Liver (tissue), 3 donors: ENCODE measurements around the gene FILIP1.

ENCODE experiments used
- CTCF ChIP-seq: fragments of 150-350 bp; IDR thresholded peaks from 2 replicates; pipeline ENCODE4 v1.5.1; 2017; ENCODE audit warnings: improper control_type of control experiment, low read depth, low read length; ENCODE audit not compliant: missing input control
- EGR1 ChIP-seq, 2 donors: IDR thresholded peaks; 2 replicates each; pipeline ENCODE4 v1.6.1; 2016 to 2018; ENCODE audit warnings: antibody characterized with exemption in 2 of 2, low read depth in 2 of 2
- GABPA ChIP-seq, 2 donors: IDR thresholded peaks in 1 of 2; conservative IDR thresholded peaks in 1 of 2; 2 replicates each; pipeline ENCODE4 v1.6.1; 2016; ENCODE audit warnings: antibody characterized with exemption in 2 of 2, mild to moderate bottlenecking in 1 of 2, moderate library complexity in 1 of 2
- NR2F2 ChIP-seq: IDR thresholded peaks from 2 replicates; pipeline ENCODE4 v1.6.1; 2016; ENCODE audit warnings: antibody characterized with exemption
- RAD21 ChIP-seq, 2 donors: IDR thresholded peaks; 2 replicates each; pipeline ENCODE4 v1.6.1; 2016; ENCODE audit warnings: antibody characterized with exemption in 2 of 2, mild to moderate bottlenecking in 2 of 2
- RXRA ChIP-seq, 2 donors: IDR thresholded peaks; 2 replicates each; pipeline ENCODE4 v1.6.1; 2017 to 2018; ENCODE audit warnings: antibody characterized with exemption in 2 of 2, mild to moderate bottlenecking in 1 of 2
- SP1 ChIP-seq: IDR thresholded peaks from 2 replicates; pipeline ENCODE4 v1.6.1; 2018; ENCODE audit warnings: antibody characterized with exemption, mild to moderate bottlenecking
- TAF1 ChIP-seq: conservative IDR thresholded peaks from 2 replicates; pipeline ENCODE4 v1.6.1; 2016; ENCODE audit warnings: antibody characterized with exemption, mild to moderate bottlenecking
- TF ChIP-seq, protein P1 (sequence below): IDR thresholded peaks from 2 replicates; pipeline ENCODE4 v1.6.1; 2016; ENCODE audit warnings: antibody characterized with exemption, mild to moderate bottlenecking
- TF ChIP-seq, protein P2 (sequence below): IDR thresholded peaks from 2 replicates; pipeline ENCODE4 v1.6.1; 2016; ENCODE audit warnings: antibody characterized with exemption
- donor health status: healthy.
- donor health status: healthy.

DNA sequence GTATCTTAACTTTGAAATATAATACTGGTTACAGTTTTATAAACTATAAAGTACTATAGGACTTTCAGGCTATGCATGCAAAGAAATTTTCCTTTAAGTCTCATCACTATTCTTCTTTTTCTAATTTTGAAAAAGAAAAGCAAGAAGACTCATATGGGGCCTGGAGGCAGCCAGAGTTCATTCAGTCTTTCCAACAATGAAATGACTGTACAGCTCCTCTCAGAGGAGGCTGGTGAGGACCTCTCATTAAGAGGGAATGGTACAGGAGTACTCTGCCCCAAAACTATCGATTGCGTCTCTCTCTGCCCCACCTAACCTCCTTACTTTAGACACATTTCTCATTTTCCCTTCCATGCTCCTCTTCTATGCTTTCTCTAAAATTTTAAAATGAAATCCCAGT lies 66.3 kb downstream of the FILIP1 start:
- TF ChIP-seq CTCF (no peak), RAD21 (IDR thresholded peaks at IDR 0.05) (no peak), TAF1 (no peak), RXRA (IDR thresholded peaks at IDR 0.05) (no peak), EGR1 (IDR thresholded peaks at IDR 0.05; ENCODE audit: low read depth in 2 of 2) (no peak), NR2F2 (no peak), SP1 (no peak), GABPA (IDR thresholded peaks at IDR 0.05 in 1 of 2, conservative IDR thresholded peaks at IDR 0.05 in 1 of 2) (no peak)
- TF ChIP-seq, protein P1, sequence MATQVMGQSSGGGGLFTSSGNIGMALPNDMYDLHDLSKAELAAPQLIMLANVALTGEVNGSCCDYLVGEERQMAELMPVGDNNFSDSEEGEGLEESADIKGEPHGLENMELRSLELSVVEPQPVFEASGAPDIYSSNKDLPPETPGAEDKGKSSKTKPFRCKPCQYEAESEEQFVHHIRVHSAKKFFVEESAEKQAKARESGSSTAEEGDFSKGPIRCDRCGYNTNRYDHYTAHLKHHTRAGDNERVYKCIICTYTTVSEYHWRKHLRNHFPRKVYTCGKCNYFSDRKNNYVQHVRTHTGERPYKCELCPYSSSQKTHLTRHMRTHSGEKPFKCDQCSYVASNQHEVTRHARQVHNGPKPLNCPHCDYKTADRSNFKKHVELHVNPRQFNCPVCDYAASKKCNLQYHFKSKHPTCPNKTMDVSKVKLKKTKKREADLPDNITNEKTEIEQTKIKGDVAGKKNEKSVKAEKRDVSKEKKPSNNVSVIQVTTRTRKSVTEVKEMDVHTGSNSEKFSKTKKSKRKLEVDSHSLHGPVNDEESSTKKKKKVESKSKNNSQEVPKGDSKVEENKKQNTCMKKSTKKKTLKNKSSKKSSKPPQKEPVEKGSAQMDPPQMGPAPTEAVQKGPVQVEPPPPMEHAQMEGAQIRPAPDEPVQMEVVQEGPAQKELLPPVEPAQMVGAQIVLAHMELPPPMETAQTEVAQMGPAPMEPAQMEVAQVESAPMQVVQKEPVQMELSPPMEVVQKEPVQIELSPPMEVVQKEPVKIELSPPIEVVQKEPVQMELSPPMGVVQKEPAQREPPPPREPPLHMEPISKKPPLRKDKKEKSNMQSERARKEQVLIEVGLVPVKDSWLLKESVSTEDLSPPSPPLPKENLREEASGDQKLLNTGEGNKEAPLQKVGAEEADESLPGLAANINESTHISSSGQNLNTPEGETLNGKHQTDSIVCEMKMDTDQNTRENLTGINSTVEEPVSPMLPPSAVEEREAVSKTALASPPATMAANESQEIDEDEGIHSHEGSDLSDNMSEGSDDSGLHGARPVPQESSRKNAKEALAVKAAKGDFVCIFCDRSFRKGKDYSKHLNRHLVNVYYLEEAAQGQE = no peak
- TF ChIP-seq, protein P2, sequence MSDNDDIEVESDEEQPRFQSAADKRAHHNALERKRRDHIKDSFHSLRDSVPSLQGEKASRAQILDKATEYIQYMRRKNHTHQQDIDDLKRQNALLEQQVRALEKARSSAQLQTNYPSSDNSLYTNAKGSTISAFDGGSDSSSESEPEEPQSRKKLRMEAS = no peak
